Psoas muscle (tissue), 8 donors: ENCODE results near the gene RAB11B. TPM values are rescaled to one million over a fixed set of nuclear protein-coding genes. Genes with fewer than 3 reads are reported as not detected.

Experiments used
- ATAC-seq, 4 donors: fragments of 200-7000 bp; cut with Tn5 transposase; one replicate each; pipeline ENCODE4 v1.9.1; 2020; ENCODE audit warnings: moderate library complexity in 3 of 4, mild to moderate bottlenecking in 2 of 4
- DNase-seq, 2 donors: peaks; one replicate each; pipeline ENCODE4 v3.0.0-alpha.2; 2020
- H3K27ac ChIP-seq: fragments of 200-600 bp; one replicate; pipeline ENCODE4 v1.8.0; 2022
- H3K27me3 ChIP-seq, 3 donors: fragments of 200-600 bp in 1 of 3; one replicate each; pipeline versions ENCODE4 v1.6.1 to v1.8.0; 2013 to 2022; ENCODE audit warnings: low read length in 2 of 3, mild to moderate bottlenecking in 2 of 3, moderate library complexity in 1 of 3; ENCODE audit not compliant: insufficient read depth in 3 of 3
- H3K36me3 ChIP-seq, 2 donors: fragments of 200-600 bp in 1 of 2; one replicate each; pipeline versions ENCODE4 v1.6.1 to v1.8.0; 2013 to 2022; ENCODE audit warnings: low read depth in 1 of 2, mild to moderate bottlenecking in 1 of 2, moderate library complexity in 1 of 2; ENCODE audit not compliant: insufficient read depth in 1 of 2
- H3K4me1 ChIP-seq: fragments of 200-600 bp; one replicate; pipeline ENCODE4 v1.8.0; 2022
- H3K4me3 ChIP-seq: fragments of 200-600 bp; one replicate; pipeline ENCODE4 v1.8.0; 2022; ENCODE audit warnings: mild to moderate bottlenecking
- H3K9me3 ChIP-seq: fragments of 200-600 bp; one replicate; pipeline ENCODE4 v1.8.0; 2022
- WGBS, 3 donors: extraction: QIAGEN DNeasy Blood & Tissue Kit; methylation state at CpG; one replicate each; pipeline versions ENCODE4 v1.1.6 to v1.1.7; 2013; 5-methylcytosine and 5-hydroxymethylcytosine counted together
- intact Hi-C, 2 donors: fragments of 100-400 bp; cut with DNase I; formaldehyde crosslinking; loops; one replicate each; pipeline versions ENCODE4 v1.11.0 to v1.14.2; 2022
- polyA plus RNA-seq, 3 donors: library from polyadenylated mRNA; stranded (reverse); fragments of 200-250 nt; gene quantifications; one replicate each; pipeline ENCODE4 v1.2.3, GENCODE V29; 2013
- total RNA-seq, 4 donors: library from RNA; stranded (reverse); fragmentation: NEBNext Ultra II Directional in 2 of 4; extraction: Animal tissue kit (Norgen Biotek cat#: 25700) in 2 of 4; gene quantifications; one replicate each; pipeline versions ENCODE4 v1.2.1 to v1.2.4, GENCODE V29; 2021 to 2023
- TF ChIP-seq, protein P1 (sequence below): fragments of 200-600 bp; IDR thresholded peaks from one replicate; pipeline ENCODE4 v1.8.0; 2022; ENCODE audit warnings: antibody characterized with exemption
- donor health status: healthy with polysubstance abuse.
- donor health status: DM: no; HTN: no; CAD: no; lungs with moderate emphysema.
- donor health status: Bipolar disorder and iron deficiency.
- donor health status: healthy.
- donor health status: DM: yes; HTN: yes; CAD: no.
- donor health status: DM: no; HTN: no; CAD: no.
- donor health status: DM: no; HTN: no; CAD: no.
- donor health status: DM: yes; HTN: yes; CAD: no.

RAB11B gene
- total and polyA plus RNA-seq, 7 donors, result 43.9 to 130 (median 77.1) TPM

DNA sequence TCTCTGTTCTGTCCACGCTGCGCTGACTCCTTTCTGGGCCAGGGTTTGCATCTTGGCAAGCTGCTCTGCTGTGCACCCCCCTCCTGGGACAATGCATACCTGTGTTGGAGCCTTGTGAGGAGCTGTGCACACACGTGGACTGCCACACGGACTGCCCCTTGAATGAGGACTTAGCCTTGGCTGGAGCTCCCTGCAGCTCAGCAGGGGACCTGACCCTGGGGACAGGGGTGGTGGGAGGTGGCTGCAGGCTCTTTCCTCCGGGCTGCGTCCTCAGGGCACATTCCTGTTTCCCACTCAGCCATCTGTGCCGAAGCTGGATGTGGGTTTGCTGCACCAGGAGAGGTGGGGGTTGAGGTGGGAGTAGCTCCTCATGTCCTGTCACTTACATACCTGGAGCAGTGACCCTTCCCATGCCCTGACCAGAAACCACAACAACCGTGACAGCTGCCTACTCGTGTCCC lies 8.2 kb downstream of the RAB11B start:
- TF ChIP-seq, protein P1, sequence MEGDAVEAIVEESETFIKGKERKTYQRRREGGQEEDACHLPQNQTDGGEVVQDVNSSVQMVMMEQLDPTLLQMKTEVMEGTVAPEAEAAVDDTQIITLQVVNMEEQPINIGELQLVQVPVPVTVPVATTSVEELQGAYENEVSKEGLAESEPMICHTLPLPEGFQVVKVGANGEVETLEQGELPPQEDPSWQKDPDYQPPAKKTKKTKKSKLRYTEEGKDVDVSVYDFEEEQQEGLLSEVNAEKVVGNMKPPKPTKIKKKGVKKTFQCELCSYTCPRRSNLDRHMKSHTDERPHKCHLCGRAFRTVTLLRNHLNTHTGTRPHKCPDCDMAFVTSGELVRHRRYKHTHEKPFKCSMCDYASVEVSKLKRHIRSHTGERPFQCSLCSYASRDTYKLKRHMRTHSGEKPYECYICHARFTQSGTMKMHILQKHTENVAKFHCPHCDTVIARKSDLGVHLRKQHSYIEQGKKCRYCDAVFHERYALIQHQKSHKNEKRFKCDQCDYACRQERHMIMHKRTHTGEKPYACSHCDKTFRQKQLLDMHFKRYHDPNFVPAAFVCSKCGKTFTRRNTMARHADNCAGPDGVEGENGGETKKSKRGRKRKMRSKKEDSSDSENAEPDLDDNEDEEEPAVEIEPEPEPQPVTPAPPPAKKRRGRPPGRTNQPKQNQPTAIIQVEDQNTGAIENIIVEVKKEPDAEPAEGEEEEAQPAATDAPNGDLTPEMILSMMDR, result no peak
- WGBS, 3 donors, result 43 to 65% (median 46%) methylated on average over 9 of the region's 9 CpGs
- Histone ChIP-seq H3K27me3 (no peaks in the 10 kb centered on the region), H3K36me3 (peaks cover 3 to 36% of the 10 kb centered on the region in 2 donors), H3K4me1 (peaks cover 34% of the 10 kb centered on the region), H3K4me3 (no peak overlapping the region), H3K9me3 (no peaks in the 10 kb centered on the region), H3K27ac (no peak overlapping the region)
- ATAC-seq, result no peak
- intact Hi-C loops, result no loop called here
- peak in 1 of 2 donors; percentile 42 for DNase-seq

DNA sequence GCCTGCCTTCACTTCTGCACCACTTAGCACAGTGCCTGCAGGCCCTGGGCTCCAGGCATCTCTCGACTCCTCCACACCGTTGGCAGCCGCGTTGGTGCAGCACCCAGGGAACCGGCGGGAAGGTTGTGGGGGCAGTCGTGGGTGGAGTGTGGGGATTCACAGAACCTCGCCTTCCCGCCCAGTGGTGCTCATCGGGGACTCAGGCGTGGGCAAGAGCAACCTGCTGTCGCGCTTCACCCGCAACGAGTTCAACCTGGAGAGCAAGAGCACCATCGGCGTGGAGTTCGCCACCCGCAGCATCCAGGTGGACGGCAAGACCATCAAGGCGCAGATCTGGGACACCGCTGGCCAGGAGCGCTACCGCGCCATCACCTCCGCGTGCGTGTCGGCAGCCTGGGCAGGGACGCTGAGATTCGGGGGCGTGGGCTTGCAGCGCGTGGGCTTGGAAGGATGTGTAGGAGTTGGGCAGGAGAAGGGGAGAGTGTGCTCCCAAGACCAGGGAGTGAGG lies 9.6 kb downstream of the RAB11B start:
- Histone ChIP-seq H3K27ac (no peak overlapping the region), H3K4me1 (peaks cover 20% of the 10 kb centered on the region), H3K9me3 (no peaks in the 10 kb centered on the region), H3K27me3 (no peaks in the 10 kb centered on the region), H3K4me3 (no peak overlapping the region), H3K36me3 (peaks cover 5 to 49% of the 10 kb centered on the region in 2 donors)
- intact Hi-C loops, result no loop called here
- peak in 1 of 2 donors; percentile 45 for DNase-seq
- WGBS, 3 donors, result 92 to 97% (median 93%) methylated on average over 34 of the region's 34 CpGs
- ATAC-seq, result no peak
- TF ChIP-seq, protein P1, result no peak

DNA sequence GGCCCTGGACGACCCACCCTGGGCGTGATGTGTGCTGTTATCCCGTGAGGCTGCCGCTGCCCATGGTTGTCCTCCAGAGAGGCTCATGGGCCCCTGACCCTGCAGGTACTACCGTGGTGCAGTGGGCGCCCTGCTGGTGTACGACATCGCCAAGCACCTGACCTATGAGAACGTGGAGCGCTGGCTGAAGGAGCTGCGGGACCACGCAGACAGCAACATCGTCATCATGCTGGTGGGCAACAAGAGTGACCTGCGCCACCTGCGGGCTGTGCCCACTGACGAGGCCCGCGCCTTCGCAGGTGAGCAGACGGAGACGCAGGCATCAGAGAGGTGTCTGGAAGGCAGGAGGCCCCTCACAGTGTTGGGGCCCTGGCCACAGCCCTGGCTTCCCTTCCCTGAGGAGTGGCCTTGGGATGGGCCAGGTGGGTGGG lies 11.8 kb downstream of the RAB11B start:
- Histone ChIP-seq H3K36me3 (peaks cover 5 to 59% of the 10 kb centered on the region in 2 donors), H3K9me3 (no peaks in the 10 kb centered on the region), H3K27ac (no peak overlapping the region), H3K4me3 (no peak overlapping the region), H3K4me1 (peaks cover 9% of the 10 kb centered on the region), H3K27me3 (no peaks in the 10 kb centered on the region)
- TF ChIP-seq, protein P1, result no peak
- ATAC-seq, result no peak
- 93 to 96% (median 94%) methylated on average over 21 of the region's 21 CpGs for WGBS, 3 donors
- peak in 1 of 2 donors; percentile 48 for DNase-seq
- intact Hi-C loops, result no loop called here

DNA sequence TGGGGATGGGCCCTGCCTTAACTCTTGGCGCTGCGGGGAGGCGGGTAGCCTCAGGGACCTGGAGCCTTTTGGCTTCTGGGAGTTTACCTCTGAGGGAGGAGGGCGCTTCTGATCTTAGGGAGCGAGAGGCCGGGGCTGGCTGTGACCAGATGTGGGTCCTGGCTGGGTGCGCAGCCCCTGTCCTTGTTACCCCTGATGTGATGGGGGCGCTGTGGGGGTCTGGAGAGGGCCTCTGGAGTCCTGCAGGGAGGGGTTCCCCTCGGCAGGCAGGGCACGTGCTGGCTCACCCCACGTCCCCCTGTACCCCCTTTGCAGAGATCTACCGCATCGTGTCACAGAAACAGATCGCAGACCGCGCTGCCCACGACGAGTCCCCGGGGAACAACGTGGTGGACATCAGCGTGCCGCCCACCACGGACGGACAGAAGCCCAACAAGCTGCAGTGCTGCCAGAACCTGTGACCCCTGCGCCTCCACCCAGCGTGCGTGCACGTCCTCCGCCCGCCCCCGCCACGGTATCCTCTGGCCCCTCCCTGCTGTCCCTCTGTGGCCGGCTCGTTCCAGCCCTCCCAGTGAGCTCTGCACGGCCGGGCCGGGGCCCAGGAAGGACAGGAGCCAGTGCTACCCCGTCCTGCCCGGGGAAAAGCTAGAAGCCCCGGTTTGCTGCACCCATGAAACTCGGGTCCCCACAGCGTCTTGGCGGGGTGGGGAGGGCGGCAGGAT lies 13.1 kb downstream of the RAB11B start:
- no peaks in the 10 kb centered on the region for H3K27me3 ChIP-seq
- TF ChIP-seq, protein P1, result no peak
- ATAC-seq (no peak), DNase-seq (peak in 1 of 2 donors; percentile 44)
- H3K4me1 ChIP-seq, result no peaks in the 10 kb centered on the region
- 90 to 91% (median 90%) methylated on average over 42 to 44 of the region's 44 CpGs for WGBS, 3 donors
- H3K36me3 ChIP-seq, result peaks cover 5 to 59% of the 10 kb centered on the region in 2 donors
- intact Hi-C loops, result no loop called here
- no peak overlapping the region for H3K27ac ChIP-seq
- no peaks in the 10 kb centered on the region for H3K9me3 ChIP-seq
- no peak overlapping the region for H3K4me3 ChIP-seq
